ENCODE measurements around the gene SERP2. TPM values are rescaled to one million over a fixed set of nuclear protein-coding genes. Genes with fewer than 3 reads are reported as not detected.

Gene SERP2
- polyA plus RNA-seq, 1 donor from 2014 or later, result not detected

- Mint-ChIP-seq H3K4me1 (peaks cover 9 to 31% (median 14%) of the 10 kb centered on the region in 3 donors), H3K4me3 (peak overlapping the region; percentile 81 to 95 (median 93)), H3K27me3 (peaks cover 23% of the 10 kb centered on the region), H3K27ac (peak overlapping the region in 1 of 3 donors; percentile 79), H3K9me3 (no peaks in the 10 kb centered on the region), H3K36me3 (peaks cover 6% of the 10 kb centered on the region)
These were observed 63.1 kb downstream of the SERP2 start for GRCh38 chr13:44436589-44437337.

- peaks cover 10% of the 10 kb centered on the region for H3K36me3 Mint-ChIP-seq
- H3K4me3 Mint-ChIP-seq, result peak overlapping the region; percentile 81 to 95 (median 93)
- H3K9me3 Mint-ChIP-seq, result no peaks in the 10 kb centered on the region
- H3K27ac Mint-ChIP-seq, result peak overlapping the region in 1 of 3 donors; percentile 69
- H3K4me1 Mint-ChIP-seq, result peaks cover 13 to 31% (median 14%) of the 10 kb centered on the region in 3 donors
- H3K27me3 Mint-ChIP-seq, result peaks cover 23% of the 10 kb centered on the region
These were observed 64.0 kb downstream of the SERP2 start for GRCh38 chr13:44437356-44438233.

- peak overlapping the region in 1 of 4 donors; percentile 92 for H3K4me3 Mint-ChIP-seq
- H3K27me3 Mint-ChIP-seq, result peaks cover 23% of the 10 kb centered on the region
- H3K27ac Mint-ChIP-seq, result no peak overlapping the region
- peaks cover 8% of the 10 kb centered on the region for H3K36me3 Mint-ChIP-seq
- H3K9me3 Mint-ChIP-seq, result no peaks in the 10 kb centered on the region
- peaks cover 13 to 31% (median 14%) of the 10 kb centered on the region in 3 donors for H3K4me1 Mint-ChIP-seq
These were observed 64.6 kb downstream of the SERP2 start for GRCh38 chr13:44438234-44438579.

GRCh38 chr13:44439452-44440024 lies 65.9 kb downstream of the SERP2 start:
- Mint-ChIP-seq H3K9me3 (no peaks in the 10 kb centered on the region), H3K4me1 (peaks cover 13 to 31% (median 14%) of the 10 kb centered on the region in 3 donors), H3K36me3 (peaks cover 6% of the 10 kb centered on the region), H3K27ac (no peak overlapping the region), H3K27me3 (peaks cover 23% of the 10 kb centered on the region), H3K4me3 (no peak overlapping the region)

GRCh38 chr13:44440046-44440608 lies 66.5 kb downstream of the SERP2 start:
- peaks cover 23% of the 10 kb centered on the region for H3K27me3 Mint-ChIP-seq
- peaks cover 13 to 30% (median 14%) of the 10 kb centered on the region in 3 donors for H3K4me1 Mint-ChIP-seq
- no peak overlapping the region for H3K27ac Mint-ChIP-seq
- peaks cover 3% of the 10 kb centered on the region for H3K36me3 Mint-ChIP-seq
- H3K9me3 Mint-ChIP-seq, result no peaks in the 10 kb centered on the region
- no peak overlapping the region for H3K4me3 Mint-ChIP-seq

Other genes with a start within 250 kb of the SERP2 start
- 4.0 TPM for gene TSC22D1, start 202.5 kb downstream of the SERP2 start, polyA plus RNA-seq

All from IgD-negative memory B cell (primary cell).